Activated T-helper 17 cell treated with anti-CD3 and anti-CD28 coated beads, Interleukin-2, amount 50 U/mL, for 72 hours (primary cell): Measurements from ENCODE around the gene AP5B1. TPM values are rescaled to one million over a fixed set of nuclear protein-coding genes. Genes with fewer than 3 reads are reported as not detected.
"Not testable (repeated sequence)": the region's sequence is repeated elsewhere in the genome, so short reads cannot be mapped to it uniquely, and the experiment has no call there.

ENCODE experiments used
- ATAC-seq: fragments of 150-1000 bp; cut with Tn5 transposase; replicated peaks from 2 replicates; pipeline ENCODE4 v1.10.0; 2021; ENCODE audit warnings: mild to moderate bottlenecking, moderate library complexity
- H3K27ac Mint-ChIP-seq: one replicate; pipeline ENCODE4 v1.8.0; 2022; ENCODE audit warnings: mixed read lengths
- H3K27me3 Mint-ChIP-seq: one replicate; pipeline ENCODE4 v1.8.0; 2022; ENCODE audit warnings: mixed read lengths
- H3K36me3 Mint-ChIP-seq: one replicate; pipeline ENCODE4 v1.8.0; 2022; ENCODE audit warnings: low read depth, mild to moderate bottlenecking, mixed read lengths
- H3K4me1 Mint-ChIP-seq: one replicate; pipeline ENCODE4 v1.8.0; 2022; ENCODE audit warnings: mixed read lengths
- H3K4me3 Mint-ChIP-seq: one replicate; pipeline ENCODE4 v1.8.0; 2022; ENCODE audit warnings: mild to moderate bottlenecking, mixed read lengths
- H3K9me3 Mint-ChIP-seq: one replicate; pipeline ENCODE4 v1.8.0; 2022; ENCODE audit warnings: mixed read lengths
- total RNA-seq, 2 donors: library from RNA; stranded (reverse); gene quantifications; one replicate each; pipeline ENCODE4 v1.2.3, GENCODE V29; 2022

AP5B1 gene
- total RNA-seq, 2 donors from 2014 or later, result 17.2 to 21.9 TPM

DNA sequence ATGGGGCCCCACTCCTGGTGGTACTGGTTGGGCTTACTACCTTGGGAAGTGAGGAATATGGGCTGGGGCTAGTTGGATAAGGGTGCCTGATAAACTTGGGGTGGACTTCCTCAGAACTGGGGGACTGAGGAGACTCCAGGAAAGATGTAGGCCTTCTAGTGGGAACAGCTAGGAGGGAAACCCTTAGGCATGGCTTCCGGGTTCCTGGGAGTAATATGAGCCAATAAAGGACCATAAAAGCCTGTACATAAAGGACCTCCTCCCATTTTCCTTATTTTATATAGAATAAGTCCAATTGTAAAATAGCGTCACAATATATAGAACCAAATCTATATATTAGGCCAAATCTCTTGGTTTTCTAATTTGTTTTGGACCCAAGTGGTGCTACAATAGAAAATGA, 41.8 kb downstream of the AP5B1 start:
- Mint-ChIP-seq H3K27ac (no peak overlapping the region), H3K9me3 (no peaks in the 10 kb centered on the region), H3K36me3 (no peaks in the 10 kb centered on the region), H3K27me3 (no peaks in the 10 kb centered on the region), H3K4me1 (no peaks in the 10 kb centered on the region), H3K4me3 (no peak overlapping the region)
- ATAC-seq, result no peak

DNA sequence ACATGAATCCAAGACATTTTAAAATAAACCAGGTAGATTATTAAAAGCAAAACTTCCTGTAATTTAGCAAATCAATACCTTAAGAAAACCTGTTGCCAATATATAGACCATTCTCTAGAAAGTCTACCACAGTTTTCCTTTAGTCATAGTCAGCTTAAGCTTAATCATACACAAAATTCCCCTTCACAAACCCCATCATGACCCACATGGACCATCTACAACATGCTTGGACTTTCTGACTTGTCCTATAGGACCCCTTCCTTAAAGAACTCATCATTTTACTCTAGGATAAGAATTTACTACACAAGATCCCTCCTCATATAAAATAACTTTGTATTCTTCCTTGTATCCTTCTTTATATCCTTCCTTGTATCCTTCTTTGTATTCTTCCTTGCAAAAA, 44.0 kb downstream of the AP5B1 start:
- ATAC-seq, result peak; percentile 54
- Mint-ChIP-seq H3K9me3 (no peaks in the 10 kb centered on the region), H3K4me1 (no peaks in the 10 kb centered on the region)

DNA sequence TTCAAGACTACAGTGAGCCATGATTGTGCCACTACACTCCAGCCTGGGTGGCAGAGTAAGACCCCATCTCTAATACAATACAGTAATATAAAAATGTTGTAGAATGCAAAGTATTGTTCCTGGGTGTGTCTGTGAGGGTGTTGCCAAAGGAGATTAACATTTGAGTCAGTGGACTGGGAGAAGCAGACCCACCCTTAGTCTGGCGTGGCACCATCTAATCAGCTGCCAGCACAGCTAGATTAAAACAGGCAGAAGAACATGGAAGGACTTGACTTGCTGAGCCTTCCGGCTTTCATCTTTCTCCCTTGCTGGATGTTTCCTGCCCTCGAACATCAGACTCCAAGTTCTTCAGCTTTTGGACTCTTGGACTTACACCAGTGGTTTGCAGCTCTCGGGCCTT, 45.7 kb downstream of the AP5B1 start:
- H3K27ac Mint-ChIP-seq, H3K4me3 Mint-ChIP-seq, H3K27me3 Mint-ChIP-seq, H3K4me1 Mint-ChIP-seq, ATAC-seq, H3K9me3 Mint-ChIP-seq, H3K36me3 Mint-ChIP-seq: not testable (repeated sequence)

More for the DNA sequence above, 44.0 kb downstream of the AP5B1 start:
- Mint-ChIP-seq H3K4me3 (no peak overlapping the region), H3K27me3 (peaks cover 6% of the 10 kb centered on the region), H3K27ac (no peak overlapping the region), H3K36me3 (no peaks in the 10 kb centered on the region)

DNA sequence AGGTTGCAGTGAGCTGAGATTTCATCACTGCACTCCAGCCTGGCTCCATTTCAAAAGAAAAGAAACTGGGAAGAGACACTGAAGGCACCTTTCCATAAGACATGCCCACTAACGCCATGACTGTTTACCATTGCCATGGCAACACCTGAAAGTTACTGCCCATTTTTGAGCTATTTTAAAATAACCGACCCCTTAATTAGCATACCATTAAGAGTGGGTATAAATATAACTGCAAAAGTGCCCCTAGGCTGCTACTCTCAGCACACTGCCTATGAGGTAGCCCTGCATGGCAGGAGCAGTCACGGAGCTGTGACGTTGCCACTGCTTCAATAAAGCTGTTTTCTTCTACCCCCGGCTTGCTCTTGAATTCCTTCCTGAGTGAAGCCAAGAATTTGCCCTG, 50.3 kb downstream of the AP5B1 start:
- Mint-ChIP-seq H3K36me3 (no peaks in the 10 kb centered on the region), H3K4me1 (no peaks in the 10 kb centered on the region), H3K9me3 (no peaks in the 10 kb centered on the region), H3K27me3 (peaks cover 8% of the 10 kb centered on the region), H3K27ac (no peak overlapping the region), H3K4me3 (no peak overlapping the region)
- ATAC-seq, result no peak

DNA sequence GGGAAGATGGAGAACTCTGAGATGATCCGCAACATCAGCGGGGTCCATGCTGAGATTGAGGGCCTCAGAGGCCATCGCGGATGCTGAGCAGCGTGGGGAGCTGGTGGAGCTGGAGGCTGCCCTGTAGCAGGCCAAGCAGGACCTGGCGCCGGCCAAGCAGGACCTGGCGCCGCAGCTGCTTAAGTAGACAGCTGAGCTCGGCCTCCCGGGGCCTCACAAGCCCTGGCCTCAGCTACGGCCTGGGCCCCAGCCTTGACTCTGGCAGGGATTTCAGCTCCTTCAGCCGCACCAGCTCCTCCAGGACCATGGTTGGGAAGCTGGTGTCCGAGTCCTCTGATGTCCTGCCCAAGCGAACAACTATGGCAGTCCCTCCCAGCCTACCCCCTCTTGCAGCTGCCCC, 52.9 kb downstream of the AP5B1 start:
- no peaks in the 10 kb centered on the region for H3K36me3 Mint-ChIP-seq
- H3K9me3 Mint-ChIP-seq, result no peaks in the 10 kb centered on the region
- H3K4me3 Mint-ChIP-seq, result no peak overlapping the region
- H3K27ac Mint-ChIP-seq, result no peak overlapping the region
- H3K4me1 Mint-ChIP-seq, result no peaks in the 10 kb centered on the region
- ATAC-seq, result no peak
- H3K27me3 Mint-ChIP-seq, result peaks cover 6% of the 10 kb centered on the region

DNA sequence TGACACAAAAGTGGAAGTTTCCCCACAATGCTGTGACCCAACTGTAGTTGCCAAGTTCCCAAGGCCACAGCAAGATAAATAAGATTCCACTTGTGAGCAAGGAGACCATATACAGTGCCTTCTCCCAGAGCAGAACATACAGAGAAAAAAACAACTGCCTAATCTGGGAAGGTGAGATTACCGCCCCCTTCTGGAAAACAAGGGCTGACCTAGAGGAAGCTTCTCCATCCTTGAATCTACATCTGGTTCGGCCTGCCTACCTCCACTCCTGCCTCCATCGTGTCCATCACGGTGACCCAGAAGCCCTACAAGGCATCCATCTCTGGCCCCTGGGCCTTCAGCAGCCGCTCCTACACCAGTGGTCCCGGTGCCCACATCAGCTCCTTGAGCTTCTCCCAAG, 54.1 kb downstream of the AP5B1 start:
- no peaks in the 10 kb centered on the region for H3K36me3 Mint-ChIP-seq
- H3K9me3 Mint-ChIP-seq, result no peaks in the 10 kb centered on the region
- no peak overlapping the region for H3K27ac Mint-ChIP-seq
- peaks cover under 1% of the 10 kb centered on the region for H3K27me3 Mint-ChIP-seq
- H3K4me1 Mint-ChIP-seq, result no peaks in the 10 kb centered on the region
- no peak overlapping the region for H3K4me3 Mint-ChIP-seq
- no peak for ATAC-seq

Other genes starting within 250 kb of the AP5B1 start
- 100 to 1,000 TPM in 1 of 2 donors, 10 to 100 TPM in 1; 54.3 to 124 TPM for gene LTBP3, start 222.6 kb downstream of the AP5B1 start, total RNA-seq
- 10 to 100 TPM; 30.3 to 49.4 TPM for gene ZNRD2, start 210.5 kb downstream of the AP5B1 start, total RNA-seq
- 10 to 100 TPM; 39.0 to 42.2 TPM for gene FAM89B, start 208.4 kb downstream of the AP5B1 start, total RNA-seq
- gene EHBP1L1, start 204.9 kb downstream of the AP5B1 start, total RNA-seq, result 100 to 1,000 TPM; 126 to 167 TPM
- under 1 TPM; 0.52 to 0.79 TPM for gene KCNK7, start 185.2 kb downstream of the AP5B1 start, total RNA-seq
- 10 to 100 TPM; 64.9 to 83.2 TPM for gene MAP3K11, start 166.8 kb downstream of the AP5B1 start, total RNA-seq
- gene PCNX3, start 165.2 kb downstream of the AP5B1 start, total RNA-seq, result 10 to 100 TPM; 20.8 to 39.1 TPM
- 100 to 1,000 TPM; 135 to 144 TPM for gene SIPA1, start 142.9 kb downstream of the AP5B1 start, total RNA-seq
- gene RELA, start 118.1 kb downstream of the AP5B1 start, total RNA-seq, result 100 to 1,000 TPM in 1 of 2 donors, 10 to 100 TPM in 1; 82.5 to 150 TPM
- gene KAT5, start 68.7 kb downstream of the AP5B1 start, total RNA-seq, result 10 to 100 TPM; 75.6 to 88.8 TPM
- gene RNASEH2C, start 60.2 kb downstream of the AP5B1 start, total RNA-seq, result 10 to 100 TPM; 57.4 to 92.9 TPM
- gene OVOL1, start 6.1 kb upstream of the AP5B1 start, total RNA-seq, result under 1 TPM in 1 of 2 donors, not detected in 1; 0.98 TPM
- 1 to 10 TPM; 1.6 to 6.6 TPM for gene SNX32, start 53.0 kb upstream of the AP5B1 start, total RNA-seq
- gene CFL1, start 77.2 kb upstream of the AP5B1 start, total RNA-seq, result 1,000 to 10,000 TPM in 1 of 2 donors, 100 to 1,000 TPM in 1; 682 to 1,566 TPM
- 10 to 100 TPM; 65.2 to 77.2 TPM for gene MUS81, start 79.5 kb upstream of the AP5B1 start, total RNA-seq
- 10 to 100 TPM; 11.5 to 76.3 TPM for gene EFEMP2, start 91.8 kb upstream of the AP5B1 start, total RNA-seq
- gene CTSW, start 98.9 kb upstream of the AP5B1 start, total RNA-seq, result 10 to 100 TPM in 1 of 2 donors, 1 to 10 TPM in 1; 5.4 to 23.6 TPM
- 100 to 1,000 TPM in 1 of 2 donors, 10 to 100 TPM in 1; 75.8 to 102 TPM for gene FIBP, start 107.5 kb upstream of the AP5B1 start, total RNA-seq
- 10 to 100 TPM; 21.0 to 37.2 TPM for gene CCDC85B, start 109.7 kb upstream of the AP5B1 start, total RNA-seq
- 10 to 100 TPM; 18.7 to 24.8 TPM for gene FOSL1, start 119.4 kb upstream of the AP5B1 start, total RNA-seq
- gene C11orf68, start 138.1 kb upstream of the AP5B1 start, total RNA-seq, result 10 to 100 TPM; 20.9 to 30.1 TPM
- 10 to 100 TPM; 85.3 to 94.5 TPM for gene DRAP1, start 138.4 kb upstream of the AP5B1 start, total RNA-seq
- not detected for gene TSGA10IP, start 164.5 kb upstream of the AP5B1 start, total RNA-seq
- 10 to 100 TPM; 44.7 to 51.3 TPM for gene SART1, start 180.8 kb upstream of the AP5B1 start, total RNA-seq
- 10 to 100 TPM; 47.6 to 66.3 TPM for gene EIF1AD, start 221.2 kb upstream of the AP5B1 start, total RNA-seq
- gene BANF1, start 221.5 kb upstream of the AP5B1 start, total RNA-seq, result 100 to 1,000 TPM; 158 to 245 TPM
- gene CST6, start 231.0 kb upstream of the AP5B1 start, total RNA-seq, result under 1 TPM in 1 of 2 donors, not detected in 1; 0.37 TPM
- gene CATSPER1, start 245.5 kb upstream of the AP5B1 start, total RNA-seq, result 1 to 10 TPM in 1 of 2 donors, not detected in 1; 2.1 TPM